Left lung (tissue), 14 donors: Measurements from ENCODE around the gene MICA. TPM values are rescaled to one million over a fixed set of nuclear protein-coding genes. Genes with fewer than 3 reads are reported as not detected.

Experiments
- ATAC-seq: fragments of 200-7000 bp; cut with Tn5 transposase; one replicate; pipeline ENCODE4 v1.9.1; 2020; ENCODE audit warnings: moderate library complexity
- DNase-seq, 4 donors: peaks; one replicate each; pipeline ENCODE4 v3.0.0-alpha.2; 2013 to 2020
- H3K27ac ChIP-seq, 2 donors: fragments of 200-600 bp; sonication (generic) in 1 of 2; one replicate each; pipeline versions ENCODE4 v1.5.0 to v1.8.0; 2020 to 2021
- H3K27me3 ChIP-seq, 2 donors: fragments of 200-600 bp; sonication (generic) in 1 of 2; one replicate each; pipeline versions ENCODE4 v1.5.0 to v1.8.0; 2020 to 2021
- H3K36me3 ChIP-seq, 2 donors: fragments of 200-600 bp; sonication (generic) in 1 of 2; one replicate each; pipeline versions ENCODE4 v1.5.0 to v1.8.0; 2020 to 2021
- H3K4me1 ChIP-seq, 2 donors: fragments of 200-600 bp; one replicate each; pipeline ENCODE4 v1.8.0; 2021
- H3K4me3 ChIP-seq, 2 donors: fragments of 200-600 bp; sonication (generic) in 1 of 2; one replicate each; pipeline versions ENCODE4 v1.5.0 to v1.8.0; 2020 to 2021; ENCODE audit warnings: mild to moderate bottlenecking in 1 of 2
- H3K9me3 ChIP-seq, 2 donors: fragments of 200-600 bp; sonication (generic) in 1 of 2; one replicate each; pipeline versions ENCODE4 v1.5.0 to v1.8.0; 2020 to 2021
- intact Hi-C, 2 donors: fragments of 100-400 bp; cut with DNase I; formaldehyde crosslinking; loops; one replicate each; pipeline versions ENCODE4 v1.11.2 to v1.14.2; 2022
- long read RNA-seq, 12 donors: library from polyadenylated mRNA in 2 of 12; unstranded in 2 of 12; transcript quantifications; one replicate each; pipeline ENCODE4 v2.0.0 and lab custom pipeline, GENCODE V29; 2019 to 2026
- polyA plus RNA-seq, 6 donors: library from polyadenylated mRNA; unstranded; fragments of 120-200 nt; gene quantifications; one replicate each; pipeline ENCODE4 v1.2.1, GENCODE V29; 2013; ENCODE audit not compliant: insufficient read length in 6 of 6
- total RNA-seq, 2 donors: library from RNA; stranded (reverse); fragmentation: NEBNext Ultra II Directional; extraction: Animal tissue kit (Norgen Biotek cat#: 25700); gene quantifications; one replicate each; pipeline ENCODE4 v1.2.1, GENCODE V29; 2021
- TF ChIP-seq, protein P1 (sequence below), 2 donors: fragments of 200-600 bp; sonication (generic) in 1 of 2; IDR thresholded peaks; one replicate each; pipeline versions ENCODE4 v1.5.0 to v1.8.0; 2021; ENCODE audit warnings: antibody characterized with exemption in 2 of 2
- donor health status: DM: no; HTN: yes; CAD: no.
- donor health status: DM: no; HTN: no; CAD: no.

MICA gene
- total RNA-seq (10 to 100 TPM; 29.4 to 30.1 TPM), polyA plus RNA-seq (10 to 100 TPM; 10.2 to 17.9 (median 14.5) TPM)
- long read RNA-seq, donor 1, partial matches to known transcripts, result 7 of 8 reads
- long read RNA-seq, donor 1, other reads (novel, unspliced or antisense), result 0 of 8 reads
- long read RNA-seq, donor 2, result 0 reads
- long read RNA-seq, donor 3, partial matches to known transcripts, result 0 of 1 reads
- long read RNA-seq, donor 3, other reads (novel, unspliced or antisense), result 0 of 1 reads
- long read RNA-seq, donor 4, transcript MICA-209 (6 exons, 1,386 nt), result major isoform, 5 of 18 reads
- long read RNA-seq, donor 4, partial matches to known transcripts, result 6 of 18 reads
- long read RNA-seq, donor 4, other reads (novel, unspliced or antisense), result 6 of 18 reads
- long read RNA-seq, donor 5, partial matches to known transcripts, result 12 of 14 reads
- long read RNA-seq, donor 5, other reads (novel, unspliced or antisense), result 0 of 14 reads
- long read RNA-seq, donor 6, partial matches to known transcripts, result 0 of 3 reads
- long read RNA-seq, donor 6, other reads (novel, unspliced or antisense), result 0 of 3 reads
- long read RNA-seq, donor 7, partial matches to known transcripts, result 7 of 8 reads
- long read RNA-seq, donor 7, other reads (novel, unspliced or antisense), result 0 of 8 reads
- long read RNA-seq, donor 8, partial matches to known transcripts, result 10 of 11 reads
- long read RNA-seq, donor 8, other reads (novel, unspliced or antisense), result 0 of 11 reads
- long read RNA-seq, donor 9, result 0 reads
- long read RNA-seq, donor 10, transcript MICA-209 (6 exons, 1,386 nt), result major isoform, 21 of 25 reads
- long read RNA-seq, donor 10, partial matches to known transcripts, result 1 of 25 reads
- long read RNA-seq, donor 10, other reads (novel, unspliced or antisense), result 3 of 25 reads
- long read RNA-seq, donor 11, result 0 reads
- long read RNA-seq, donor 12, partial matches to known transcripts, result 5 of 7 reads
- long read RNA-seq, donor 12, other reads (novel, unspliced or antisense), result 0 of 7 reads

DNA sequence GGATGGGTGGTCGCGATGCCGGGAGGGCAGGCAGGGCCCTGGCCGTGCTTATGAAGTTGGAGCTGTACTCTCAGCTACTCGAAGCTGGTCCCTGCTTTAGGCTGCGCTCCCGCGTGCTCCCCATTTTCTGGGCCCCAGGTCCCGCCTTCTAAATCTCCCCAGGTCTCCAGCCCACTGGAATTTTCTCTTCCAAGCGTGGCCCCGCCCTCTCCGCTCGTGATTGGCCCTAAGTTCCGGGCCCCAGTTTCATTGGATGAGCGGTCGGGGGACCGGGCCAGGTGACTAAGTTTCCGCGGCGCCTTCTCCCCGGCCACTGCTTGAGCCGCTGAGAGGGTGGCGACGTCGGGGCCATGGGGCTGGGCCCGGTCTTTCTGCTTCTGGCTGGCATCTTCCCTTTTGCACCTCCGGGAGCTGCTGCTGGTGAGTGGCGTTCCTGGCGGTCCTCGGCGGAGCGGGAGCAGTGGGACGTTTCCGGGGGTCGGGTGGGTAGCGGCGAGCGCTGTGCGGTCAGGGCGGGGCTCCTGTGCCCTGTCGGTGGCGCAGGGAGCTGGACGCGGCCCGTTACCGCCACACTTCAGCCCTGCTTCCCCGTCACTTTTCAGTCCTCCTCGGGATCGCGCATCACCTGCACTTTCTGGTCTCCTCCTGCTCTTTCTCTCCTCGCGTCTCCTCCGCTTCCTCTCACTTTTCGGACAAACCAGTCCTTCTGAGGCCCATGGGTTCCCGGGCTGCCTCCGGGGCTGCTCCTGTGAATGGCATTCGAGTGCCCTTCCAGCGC is at the start of gene MICA:
MICA (plus strand) TSS at position 313 of the 778 bp plus-strand sequence; CDS start at position 351, 38 bp downstream.
- no peaks in the 10 kb centered on the region for H3K9me3 ChIP-seq
- ATAC-seq (peak; percentile 80), DNase-seq (peak; percentile 57 to 96 (median 88))
- no peaks in the 10 kb centered on the region for H3K36me3 ChIP-seq
- peak within 1 kb of the TSS; percentile 96 to 99 for H3K27ac ChIP-seq
- peak within 1 kb of the TSS; percentile 58 to 75 for H3K4me3 ChIP-seq
- peaks cover 18 to 78% of the 10 kb centered on the region in 2 donors for H3K4me1 ChIP-seq
- no peaks in the 10 kb centered on the region for H3K27me3 ChIP-seq
- TF ChIP-seq, protein P1, sequence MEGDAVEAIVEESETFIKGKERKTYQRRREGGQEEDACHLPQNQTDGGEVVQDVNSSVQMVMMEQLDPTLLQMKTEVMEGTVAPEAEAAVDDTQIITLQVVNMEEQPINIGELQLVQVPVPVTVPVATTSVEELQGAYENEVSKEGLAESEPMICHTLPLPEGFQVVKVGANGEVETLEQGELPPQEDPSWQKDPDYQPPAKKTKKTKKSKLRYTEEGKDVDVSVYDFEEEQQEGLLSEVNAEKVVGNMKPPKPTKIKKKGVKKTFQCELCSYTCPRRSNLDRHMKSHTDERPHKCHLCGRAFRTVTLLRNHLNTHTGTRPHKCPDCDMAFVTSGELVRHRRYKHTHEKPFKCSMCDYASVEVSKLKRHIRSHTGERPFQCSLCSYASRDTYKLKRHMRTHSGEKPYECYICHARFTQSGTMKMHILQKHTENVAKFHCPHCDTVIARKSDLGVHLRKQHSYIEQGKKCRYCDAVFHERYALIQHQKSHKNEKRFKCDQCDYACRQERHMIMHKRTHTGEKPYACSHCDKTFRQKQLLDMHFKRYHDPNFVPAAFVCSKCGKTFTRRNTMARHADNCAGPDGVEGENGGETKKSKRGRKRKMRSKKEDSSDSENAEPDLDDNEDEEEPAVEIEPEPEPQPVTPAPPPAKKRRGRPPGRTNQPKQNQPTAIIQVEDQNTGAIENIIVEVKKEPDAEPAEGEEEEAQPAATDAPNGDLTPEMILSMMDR (IDR thresholded peaks at IDR 0.05), result peak in 1 of 2 donors; percentile 7
- intact Hi-C loops, result no loop called here

DNA sequence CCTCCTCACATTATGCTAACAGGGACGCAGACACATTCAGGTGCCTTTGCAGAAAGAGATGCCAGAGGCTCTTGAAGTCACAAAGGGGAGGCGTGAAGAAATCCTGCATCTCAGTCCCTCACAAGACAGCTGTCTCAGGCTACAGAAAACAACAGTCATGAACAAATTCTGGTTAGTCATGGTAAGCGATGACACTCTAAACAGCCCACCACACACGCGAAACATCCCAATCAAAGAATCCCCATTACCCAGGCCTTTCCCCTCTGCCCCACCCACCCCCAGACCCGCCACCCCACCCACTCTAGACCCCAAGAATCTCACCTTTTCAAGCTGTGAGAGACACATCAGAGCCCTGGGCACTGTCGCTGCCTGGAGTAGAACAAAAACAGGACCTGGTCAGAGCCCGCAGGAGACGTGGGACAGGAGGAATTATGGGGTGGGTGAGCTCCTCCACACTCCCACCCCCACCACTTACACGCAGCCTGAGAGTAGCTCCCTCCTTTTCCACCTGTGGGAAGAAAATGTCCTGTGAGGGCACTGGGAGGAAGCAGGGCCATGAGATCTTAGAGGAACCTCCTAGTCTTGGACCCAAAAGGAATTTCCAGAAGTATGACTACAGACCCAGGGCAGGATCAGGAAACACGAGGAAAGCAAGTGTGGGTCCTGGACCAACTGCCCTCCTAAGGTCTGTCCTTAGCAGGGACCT is 49.1 kb upstream of the MICA start:
- H3K36me3 ChIP-seq, result peaks cover 0 to 34% of the 10 kb centered on the region in 2 donors
- DNase-seq, result no peak
- TF ChIP-seq, protein P1 (IDR thresholded peaks at IDR 0.05), result no peak
- H3K9me3 ChIP-seq, result no peaks in the 10 kb centered on the region
- H3K4me1 ChIP-seq, result peaks cover 3 to 43% of the 10 kb centered on the region in 2 donors
- H3K4me3 ChIP-seq, result peak overlapping the region in 1 of 2 donors; percentile 88
- H3K27ac ChIP-seq, result no peak overlapping the region
- intact Hi-C loops, result no loop called here
- ATAC-seq, result no peak
- no peaks in the 10 kb centered on the region for H3K27me3 ChIP-seq

DNA sequence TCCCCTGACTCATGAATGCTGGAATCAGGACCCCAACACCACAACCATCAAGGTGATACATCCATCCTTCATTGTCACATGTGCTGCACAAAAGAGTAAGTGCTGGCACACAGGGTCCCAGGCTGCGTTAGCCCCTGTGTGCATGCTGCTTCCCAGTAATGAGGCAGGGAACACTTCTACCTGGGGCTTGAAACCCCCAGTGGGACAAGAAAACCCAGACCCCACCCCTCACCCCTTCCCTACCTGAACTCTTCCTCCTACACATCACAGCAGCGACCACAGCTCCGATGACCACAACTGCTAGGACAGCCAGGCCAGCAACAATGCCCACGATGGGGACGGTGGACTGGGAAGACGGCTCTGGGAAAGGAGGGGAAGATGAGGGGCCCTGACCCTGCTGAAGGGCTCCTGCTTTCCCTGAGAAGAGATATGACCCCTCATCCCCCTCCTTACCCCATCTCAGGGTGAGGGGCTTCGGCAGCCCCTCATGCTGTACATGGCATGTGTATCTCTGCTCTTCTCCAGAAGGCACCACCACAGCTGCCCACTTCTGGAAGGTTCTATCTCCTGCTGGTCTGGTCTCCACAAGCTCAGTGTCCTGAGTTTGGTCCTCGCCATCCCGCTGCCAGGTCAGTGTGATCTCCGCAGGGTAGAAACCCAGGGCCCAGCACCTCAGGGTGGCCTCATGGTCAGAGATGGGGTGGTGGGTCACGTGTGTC is 48.4 kb upstream of the MICA start:
- H3K9me3 ChIP-seq, result no peaks in the 10 kb centered on the region
- H3K27me3 ChIP-seq, result no peaks in the 10 kb centered on the region
- H3K4me3 ChIP-seq, result peak overlapping the region in 1 of 2 donors; percentile 88
- H3K36me3 ChIP-seq, result peaks cover 0 to 34% of the 10 kb centered on the region in 2 donors
- DNase-seq, result no peak
- ATAC-seq, result no peak
- TF ChIP-seq, protein P1 (IDR thresholded peaks at IDR 0.05), result no peak
- intact Hi-C loops, result no loop called here
- no peak overlapping the region for H3K27ac ChIP-seq
- H3K4me1 ChIP-seq, result peaks cover 3 to 43% of the 10 kb centered on the region in 2 donors

DNA sequence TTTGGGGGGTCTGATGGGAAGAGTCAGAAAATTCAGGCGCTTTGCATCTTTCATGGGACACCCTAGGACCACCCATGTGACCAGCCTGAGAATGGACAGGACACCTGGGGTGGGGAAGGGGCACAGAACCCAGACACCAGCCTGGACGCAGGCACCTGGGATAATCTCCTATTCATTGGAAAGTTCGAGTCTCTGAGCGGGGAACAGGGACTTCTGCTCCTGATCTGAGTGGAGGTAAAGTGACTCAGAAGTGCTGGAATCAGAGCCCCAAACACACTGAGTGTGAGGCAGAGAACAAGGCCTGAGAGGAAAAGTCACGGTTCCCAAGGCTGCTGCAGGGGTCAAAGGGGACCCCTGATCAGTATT is 47.8 kb upstream of the MICA start:
- TF ChIP-seq, protein P1 (IDR thresholded peaks at IDR 0.05), result no peak
- H3K4me3 ChIP-seq, result peak overlapping the region; percentile 3 to 88
- DNase-seq, result no peak
- no peaks in the 10 kb centered on the region for H3K9me3 ChIP-seq
- intact Hi-C loops, result no loop called here
- no peaks in the 10 kb centered on the region for H3K27me3 ChIP-seq
- H3K36me3 ChIP-seq, result peaks cover 0 to 34% of the 10 kb centered on the region in 2 donors
- H3K27ac ChIP-seq, result peak overlapping the region in 1 of 2 donors; percentile 95
- ATAC-seq, result no peak
- peaks cover 3 to 43% of the 10 kb centered on the region in 2 donors for H3K4me1 ChIP-seq
